GM18861 (cell line): ENCODE data around the gene TET3.
"Not testable (repeated sequence)": the region's sequence is repeated elsewhere in the genome, so short reads cannot be mapped to it uniquely, and the experiment has no call there.

Experiments used
- ATAC-seq: cut with Tn5 transposase; IDR thresholded peaks from one replicate; pipeline ENCODE4 v1.9.1; 2021; ENCODE audit not compliant: unreplicated experiment

Gene TET3

DNA sequence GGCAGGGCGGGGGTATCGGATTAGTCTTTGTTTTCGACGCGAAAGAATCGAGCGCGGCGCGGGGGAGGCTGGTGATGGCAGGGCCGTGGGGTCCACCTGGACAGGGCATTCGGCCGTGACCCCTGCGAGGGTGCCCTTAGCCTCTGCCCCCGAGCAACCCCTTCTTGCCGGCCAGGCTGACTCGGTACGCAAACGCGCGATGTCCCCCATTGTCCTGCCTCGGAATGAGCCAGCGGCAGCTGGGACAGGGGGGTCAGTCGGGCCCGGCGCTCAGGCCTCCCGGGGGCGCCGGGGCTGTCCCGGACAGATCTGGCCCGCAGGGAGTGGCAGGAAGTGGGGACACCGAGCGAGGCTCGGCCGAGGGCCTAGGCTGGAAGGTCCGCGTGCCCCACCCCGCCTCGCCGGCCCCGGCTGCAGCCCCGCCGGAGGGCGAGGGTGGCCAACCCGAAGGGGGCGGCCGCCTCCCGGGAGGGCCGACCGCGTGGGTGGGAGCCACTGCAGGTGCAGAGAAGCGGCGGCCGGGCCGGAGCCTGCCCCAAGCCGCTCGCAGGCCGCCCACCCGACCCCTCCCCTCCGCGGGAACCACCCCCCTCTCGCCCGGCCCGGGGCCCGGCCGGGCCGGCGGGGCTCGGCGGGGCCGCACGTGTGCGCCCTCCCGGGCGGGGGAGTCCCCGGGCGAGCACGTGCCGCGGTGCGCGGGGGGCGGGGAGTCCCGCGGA lies at the start of gene TET3:
TSS of gene TET3 (plus strand) at position 708 of the 719 bp plus-strand sequence. CDS start 1,494 bp downstream, outside the sequence.
- ATAC-seq, result peak; percentile 31

DNA sequence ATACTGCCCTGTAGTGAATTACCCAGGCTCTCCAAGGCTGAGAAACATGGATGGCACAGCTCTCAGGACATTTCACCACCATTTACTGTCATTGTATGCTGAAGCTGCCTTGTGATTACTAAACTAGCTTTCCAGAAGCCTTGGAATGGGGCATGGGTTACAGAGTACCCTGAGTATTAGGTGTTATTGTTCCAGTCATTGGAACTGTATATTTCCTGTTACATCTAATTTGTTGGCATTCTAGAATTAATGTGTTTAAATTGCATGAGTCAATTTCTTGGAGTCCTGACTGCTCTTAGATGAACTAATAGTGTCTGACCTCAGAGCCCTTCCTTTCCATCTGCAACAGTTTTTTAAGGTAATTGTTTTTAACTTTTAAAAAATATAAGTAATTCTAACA lies 49.1 kb upstream of the TET3 start:
- ATAC-seq, result no peak

DNA sequence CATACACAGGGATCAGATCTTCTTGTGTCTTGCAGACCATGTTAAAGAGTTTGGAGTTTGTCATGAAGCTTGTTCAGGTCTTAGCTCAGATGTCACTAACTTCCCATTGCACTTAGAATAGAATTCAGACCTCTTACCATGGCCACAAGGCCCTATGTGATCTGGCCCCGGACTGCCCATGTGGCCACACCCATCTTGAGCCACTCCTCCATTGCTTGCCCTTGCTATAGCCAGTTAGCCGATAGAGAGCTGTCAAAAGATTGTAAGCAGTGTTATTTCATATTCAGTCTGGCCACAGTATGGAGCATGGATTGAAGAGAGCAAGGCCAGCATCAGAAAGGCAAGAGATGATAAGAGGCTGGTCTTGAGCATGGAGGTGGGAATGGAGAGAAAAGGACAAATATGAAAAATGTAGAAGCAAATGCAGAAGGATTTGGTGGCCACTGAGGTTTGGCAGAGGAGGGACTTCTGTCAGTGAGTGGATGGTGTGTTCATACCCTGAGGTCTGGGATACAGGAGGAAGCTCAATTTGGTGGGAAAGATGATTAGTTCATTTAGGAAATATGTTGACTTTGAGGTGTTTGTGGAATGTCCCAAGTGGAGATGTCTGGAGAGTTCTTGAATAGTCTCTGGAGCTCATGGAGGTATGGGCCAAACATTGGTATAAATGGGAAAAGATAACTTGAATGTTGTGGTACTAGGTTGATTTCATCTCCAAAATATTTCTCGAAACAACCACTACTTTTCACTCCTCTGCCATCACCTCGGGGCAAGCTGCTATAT lies 47.4 kb upstream of the TET3 start:
- no peak for ATAC-seq

DNA sequence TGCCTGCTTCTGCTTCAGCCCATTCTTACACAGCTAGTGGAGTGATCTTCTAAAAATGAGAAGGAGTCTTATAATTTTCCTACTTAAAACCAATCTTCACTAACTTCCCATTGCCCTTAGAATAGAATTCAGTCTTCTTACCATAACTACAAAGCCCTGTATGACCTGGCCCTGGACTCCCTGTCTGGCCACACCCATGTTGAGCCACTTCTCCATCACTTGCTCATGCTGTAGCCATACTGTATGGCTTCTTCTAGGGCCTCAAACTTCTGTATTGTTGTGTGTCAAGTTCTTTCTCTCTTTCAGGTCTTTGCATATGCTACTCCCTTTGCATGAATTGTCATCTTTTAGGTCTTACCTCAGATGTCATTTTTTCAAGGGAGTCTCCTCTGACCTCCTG lies 46.8 kb upstream of the TET3 start:
- ATAC-seq, result no peak

DNA sequence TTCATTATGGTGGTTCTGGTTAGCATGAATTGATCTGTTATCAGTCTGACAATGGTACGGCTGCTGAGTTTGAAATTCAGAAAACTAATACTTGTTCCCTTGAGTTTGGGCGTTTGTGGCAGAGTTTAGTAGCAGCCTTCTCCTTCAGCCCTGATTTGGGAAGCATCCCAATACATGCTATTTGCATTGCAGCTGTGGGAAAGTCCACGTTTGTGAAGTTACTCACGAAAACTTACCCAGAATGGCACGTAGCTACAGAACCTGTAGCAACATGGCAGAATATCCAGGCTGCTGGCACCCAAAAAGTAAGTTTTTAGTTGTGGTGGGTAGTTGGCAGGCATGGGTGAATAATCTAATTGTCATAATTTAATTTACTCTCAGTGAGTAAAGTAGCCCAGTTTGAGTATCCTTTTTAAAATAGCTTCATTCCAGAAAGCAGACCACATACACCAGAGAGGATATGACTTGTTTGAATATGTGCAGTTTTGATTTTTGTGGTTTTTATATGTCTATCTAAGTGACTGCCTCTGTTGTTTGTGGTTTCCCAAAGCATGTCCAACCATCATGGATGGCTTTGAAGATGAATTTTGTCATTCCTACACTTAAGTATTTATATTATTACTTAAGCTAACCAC lies 45.9 kb upstream of the TET3 start:
- no peak for ATAC-seq

DNA sequence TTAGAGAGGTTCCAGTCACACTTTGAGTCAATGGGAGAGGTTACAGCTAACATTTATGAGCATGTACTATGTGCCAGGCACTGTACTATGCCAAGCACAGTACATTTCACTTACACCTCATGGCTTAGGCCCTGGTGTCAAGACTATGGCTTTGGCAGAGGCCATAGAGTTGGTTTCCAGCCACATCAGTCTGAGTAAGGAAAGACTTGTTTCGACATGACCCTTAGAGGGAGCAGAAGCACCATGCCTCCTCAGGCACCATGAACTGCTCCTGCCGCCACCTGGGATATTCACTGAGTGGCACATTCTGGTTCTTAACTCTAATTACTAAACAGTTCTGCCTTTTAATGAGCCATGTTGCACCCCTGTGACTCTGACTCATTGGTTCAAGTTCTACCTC lies 45.3 kb upstream of the TET3 start:
- no peak for ATAC-seq

DNA sequence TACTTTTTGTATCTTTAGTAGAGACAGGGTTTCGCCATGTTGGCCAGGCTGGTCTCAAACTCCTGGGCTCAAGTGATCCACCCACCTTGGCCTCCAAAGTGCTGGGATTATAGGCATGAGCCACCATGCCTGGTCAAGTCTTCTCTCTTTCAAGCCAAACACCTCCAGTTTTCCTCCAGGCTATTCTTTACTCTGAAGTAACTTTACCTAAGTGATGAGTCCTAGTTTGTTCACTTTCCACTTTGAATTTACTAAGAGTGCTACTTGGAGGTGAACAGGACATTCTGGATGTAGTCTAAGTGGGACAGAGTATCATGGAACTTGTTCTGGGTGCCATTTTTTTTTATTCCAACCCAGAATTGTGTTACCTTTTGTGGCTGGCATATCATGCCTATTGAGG lies 44.6 kb upstream of the TET3 start:
- ATAC-seq, result not testable (repeated sequence)

DNA sequence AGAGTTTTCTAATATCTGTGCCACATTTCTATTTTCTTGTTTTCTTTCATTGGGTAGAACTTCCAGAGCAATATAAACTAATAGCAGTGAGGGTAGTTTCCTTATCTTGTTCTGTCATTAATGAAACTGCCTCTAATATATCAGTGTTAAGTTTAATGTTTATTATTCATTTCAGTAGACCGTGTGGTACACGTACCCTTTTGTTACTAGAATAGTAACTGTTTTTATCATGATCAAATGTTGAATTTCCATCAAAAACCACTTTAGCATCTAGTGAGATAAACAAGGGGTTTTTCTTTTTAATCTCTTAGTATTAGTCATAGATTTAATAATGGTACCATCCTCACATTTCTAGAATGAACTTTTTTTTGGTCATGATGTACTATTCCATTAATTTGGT lies 42.0 kb upstream of the TET3 start:
- no peak for ATAC-seq

DNA sequence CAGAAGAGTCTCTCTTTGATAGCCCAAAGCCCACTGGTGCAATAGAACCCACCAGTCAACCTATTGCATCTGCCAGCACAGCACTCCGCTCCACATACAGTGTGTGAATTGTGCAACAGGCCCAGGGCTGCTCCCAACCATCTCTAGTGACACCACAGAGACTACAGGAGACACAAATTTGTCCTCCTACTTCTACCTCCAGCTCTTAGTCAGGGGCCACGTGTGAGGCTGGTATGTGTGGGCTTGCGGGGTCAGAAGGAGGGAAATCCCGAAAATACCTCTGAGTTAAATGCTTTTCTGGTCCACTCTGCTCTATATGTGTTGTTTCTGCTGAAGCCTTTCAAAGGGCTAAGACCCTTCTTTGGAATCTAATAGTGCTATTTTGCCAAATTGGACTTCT lies 40.0 kb upstream of the TET3 start:
- ATAC-seq, result no peak

DNA sequence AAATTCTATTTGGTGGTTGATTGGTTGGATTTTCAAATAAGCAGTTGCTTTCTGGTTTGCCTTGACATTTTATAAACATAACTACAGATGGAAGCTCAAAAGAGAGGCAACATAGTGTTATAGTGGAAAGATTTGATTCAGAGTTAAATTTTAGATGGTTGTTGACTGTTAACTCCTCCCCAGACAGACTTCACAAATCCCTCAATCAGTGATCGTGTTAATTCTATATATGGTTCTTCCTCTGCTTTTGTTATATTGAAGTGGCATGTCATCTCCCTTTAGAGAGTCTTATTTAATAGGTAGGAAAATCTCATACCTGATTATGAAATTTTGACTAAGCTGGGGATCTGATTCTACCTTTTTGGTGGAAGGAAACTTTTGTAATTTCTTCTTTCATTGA lies 38.5 kb upstream of the TET3 start:
- no peak for ATAC-seq

DNA sequence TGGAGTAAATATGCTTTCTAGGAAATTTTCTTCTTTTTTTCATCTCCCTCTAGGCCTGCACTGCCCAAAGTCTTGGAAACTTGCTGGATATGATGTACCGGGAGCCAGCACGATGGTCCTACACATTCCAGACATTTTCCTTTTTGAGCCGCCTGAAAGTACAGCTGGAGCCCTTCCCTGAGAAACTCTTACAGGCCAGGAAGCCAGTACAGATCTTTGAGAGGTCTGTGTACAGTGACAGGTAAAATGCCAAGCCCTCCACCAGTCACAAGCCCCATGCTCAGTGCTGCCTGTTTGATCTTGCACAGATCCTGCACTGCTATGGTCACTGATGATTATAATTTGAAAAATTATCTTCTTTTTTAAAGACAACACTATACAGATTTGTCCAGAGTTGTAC lies 38.0 kb upstream of the TET3 start:
- no peak for ATAC-seq

DNA sequence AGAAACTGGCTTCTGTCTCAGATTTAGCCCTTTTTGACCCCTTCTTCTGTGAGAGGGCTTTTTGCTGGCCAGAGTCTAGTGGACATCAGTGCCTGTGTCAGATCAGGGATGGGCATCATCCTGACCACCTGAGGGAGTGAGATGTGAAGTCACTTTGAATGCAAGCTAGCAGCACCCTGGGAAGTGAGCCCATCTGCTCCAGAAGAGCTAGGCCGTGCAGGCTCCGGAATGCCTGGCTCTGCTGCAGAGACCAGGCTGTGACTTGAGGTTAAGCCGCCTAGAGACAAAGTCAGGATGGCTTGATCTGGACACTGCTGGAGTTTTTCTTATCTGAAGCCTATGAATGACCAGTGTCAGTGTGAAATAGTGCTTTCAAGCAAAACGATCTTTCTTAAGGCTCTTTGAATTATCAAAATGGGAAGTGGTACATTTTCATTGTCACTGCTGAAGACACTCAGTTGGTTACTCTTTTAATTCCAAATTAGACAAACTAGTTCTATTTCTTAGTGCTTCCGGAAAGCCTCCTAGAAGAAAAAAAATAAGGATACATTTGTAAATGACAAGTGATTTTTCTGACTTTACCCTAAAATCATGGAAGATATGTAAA lies 37.2 kb upstream of the TET3 start:
- no peak for ATAC-seq

DNA sequence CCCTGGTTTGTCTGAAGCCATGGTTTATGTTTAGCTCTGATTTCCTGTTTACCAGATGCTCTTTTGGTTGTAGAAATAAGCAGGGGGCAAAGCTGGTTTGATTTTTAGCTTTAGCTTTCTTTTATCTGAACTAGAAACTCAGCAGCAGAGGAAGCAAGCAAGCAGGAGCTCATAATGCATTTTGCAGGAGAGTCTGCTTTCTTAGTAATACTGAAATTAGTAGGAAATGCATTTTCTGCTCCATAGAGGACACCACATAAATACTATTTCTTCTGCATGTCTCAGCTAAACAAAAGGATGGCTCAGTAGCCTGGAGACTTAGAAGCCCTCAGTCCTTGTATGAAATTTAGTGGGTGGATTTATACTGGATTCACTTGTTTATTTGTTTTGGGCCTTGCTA lies 34.9 kb upstream of the TET3 start:
- no peak for ATAC-seq

DNA sequence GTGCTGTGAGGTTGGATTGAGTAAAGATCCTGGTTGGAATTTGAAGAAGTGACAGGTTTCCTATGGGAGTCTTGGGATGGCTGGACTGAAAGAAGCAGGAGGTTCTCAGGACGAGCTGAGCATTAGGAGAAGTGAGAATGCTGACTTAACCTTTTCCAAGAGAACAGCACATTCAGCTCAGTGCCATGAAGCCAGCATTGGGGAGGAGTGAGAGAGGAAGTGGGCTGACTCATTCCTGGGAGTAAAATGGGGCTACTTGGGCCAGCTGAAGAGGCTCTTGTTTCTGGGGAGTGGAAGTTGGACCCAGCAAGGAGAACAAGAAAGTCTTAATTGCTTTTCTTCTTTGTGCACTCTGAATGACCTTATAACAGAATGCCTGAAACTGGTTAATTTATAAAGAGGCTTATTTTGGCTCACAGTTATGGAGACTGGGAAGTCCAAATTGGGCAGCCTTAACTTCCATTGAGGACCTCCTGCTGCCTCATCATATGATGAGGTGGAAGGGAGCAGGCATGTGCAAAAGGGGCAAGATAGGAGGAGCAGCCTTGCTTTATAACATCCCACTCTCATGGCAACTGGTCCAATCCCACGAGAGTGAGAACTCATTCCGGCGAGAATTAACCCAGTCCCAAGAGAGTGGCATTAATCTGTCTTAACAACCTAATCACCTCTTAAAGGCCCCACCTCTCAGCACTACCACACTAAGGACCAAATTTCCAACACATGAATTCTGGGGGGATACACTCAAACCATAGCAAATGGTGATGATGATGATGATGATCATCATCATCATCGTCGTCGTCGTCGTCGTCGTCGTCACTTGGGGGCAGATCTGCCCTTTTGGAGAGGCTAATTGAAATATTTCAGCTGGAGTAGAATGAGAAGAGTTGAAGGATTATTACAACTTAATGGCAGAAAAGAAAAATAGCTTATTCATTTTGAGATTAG lies 31.9 kb upstream of the TET3 start:
- ATAC-seq, result no peak

DNA sequence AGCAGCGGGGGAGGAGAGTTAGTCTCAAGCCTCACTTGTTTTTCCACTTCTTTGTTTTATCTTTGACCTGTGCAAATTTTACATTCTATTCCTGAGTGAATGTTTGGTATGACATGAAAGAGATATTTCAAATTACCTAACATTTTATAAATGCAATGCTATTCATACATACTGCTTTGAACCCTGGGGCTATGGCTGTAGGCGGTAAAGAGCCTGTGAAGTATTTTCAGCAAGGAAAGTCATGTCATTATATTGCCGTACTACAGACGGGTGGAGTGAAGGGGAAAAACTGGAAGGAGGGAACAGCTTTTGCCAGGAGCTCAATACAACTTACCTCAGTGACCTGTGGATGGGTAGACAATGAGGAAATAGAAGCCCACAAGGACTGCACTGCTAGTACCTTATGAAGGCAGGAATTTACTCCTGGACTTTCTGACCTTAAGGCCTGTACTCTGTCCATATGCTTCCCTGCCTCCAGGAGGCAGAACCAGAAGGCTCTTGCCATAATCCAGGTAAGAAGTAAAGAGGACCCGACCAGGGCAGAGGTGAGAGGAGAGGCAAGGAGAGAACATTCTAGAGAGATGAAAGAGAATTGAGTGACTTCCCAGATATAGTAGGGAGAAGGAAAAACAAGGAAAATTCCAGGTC lies 28.4 kb upstream of the TET3 start:
- no peak for ATAC-seq

DNA sequence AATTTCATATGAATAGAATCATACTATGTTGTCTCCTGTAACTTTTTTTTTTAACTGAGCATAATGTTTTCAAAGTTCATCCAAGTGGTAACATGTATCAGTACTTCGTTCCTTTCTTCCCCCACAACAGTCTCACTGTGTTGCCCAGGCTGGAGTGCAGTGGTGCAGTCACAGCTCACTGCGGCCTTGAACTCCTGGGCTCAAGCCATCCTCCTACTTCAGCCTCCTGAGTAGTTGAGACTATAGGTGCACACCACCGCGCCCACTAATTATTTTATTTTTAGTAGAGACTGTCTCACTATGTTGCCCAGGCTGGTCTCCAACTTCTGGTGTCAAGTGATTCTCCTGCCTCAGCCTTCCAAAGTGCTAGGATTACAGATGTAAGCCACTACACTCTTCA lies 23.4 kb upstream of the TET3 start:
- ATAC-seq, result no peak

DNA sequence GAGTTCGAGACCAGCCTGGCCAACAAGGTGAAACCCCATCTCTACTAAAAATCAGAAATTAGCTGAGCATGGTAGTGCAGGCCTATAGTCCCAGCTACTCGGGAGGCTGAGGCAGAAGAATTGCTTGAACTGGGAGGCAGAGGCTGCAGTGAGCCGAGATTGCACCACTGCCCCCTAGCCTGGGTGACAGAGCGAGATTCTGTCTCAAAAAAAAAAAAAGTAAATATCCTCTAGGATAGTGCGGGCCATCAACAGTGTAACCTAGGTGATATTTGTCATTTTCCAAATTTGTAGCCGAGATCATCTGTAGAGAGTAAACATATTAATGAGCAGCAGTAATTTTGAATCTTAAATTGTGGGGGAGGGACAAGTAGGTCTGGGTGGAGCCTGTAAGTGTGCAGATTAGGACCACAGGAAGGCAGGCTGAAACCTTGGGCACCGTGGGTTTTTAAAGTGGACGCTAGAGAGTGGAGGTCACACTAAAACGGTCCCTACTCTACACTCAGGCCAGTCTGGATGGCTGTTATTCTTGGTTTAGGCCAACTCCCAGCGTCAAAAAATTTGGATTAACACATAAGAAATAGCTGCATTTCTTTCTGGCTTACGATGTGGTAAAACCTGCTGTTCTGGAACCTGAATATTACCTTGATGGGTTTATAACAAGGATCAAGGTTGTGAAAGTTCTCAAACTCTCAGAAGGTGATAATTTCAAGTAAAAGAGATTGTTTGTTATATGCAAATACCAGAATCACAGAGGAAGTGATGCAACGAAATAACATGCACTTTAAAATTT lies 22.7 kb upstream of the TET3 start:
- ATAC-seq, result no peak

DNA sequence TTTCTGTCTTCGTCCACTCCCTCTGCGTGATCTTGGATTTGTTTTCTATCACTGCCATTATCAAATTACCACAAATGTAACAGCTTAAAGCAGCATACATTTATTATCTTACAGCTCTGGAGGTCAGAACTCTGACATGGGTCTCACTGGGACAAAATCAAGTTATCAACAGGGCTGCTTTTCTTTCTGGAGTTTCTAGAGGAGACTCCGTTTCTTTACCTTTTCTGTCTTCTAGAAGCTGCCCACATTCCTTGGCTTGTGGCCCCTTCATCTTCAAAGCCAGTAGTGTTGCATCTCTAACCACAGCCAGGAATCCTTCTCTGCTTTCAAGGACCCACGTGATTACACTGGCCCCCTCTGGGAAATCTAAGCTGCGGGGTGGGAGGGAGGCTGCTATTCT lies 21.9 kb upstream of the TET3 start:
- no peak for ATAC-seq

DNA sequence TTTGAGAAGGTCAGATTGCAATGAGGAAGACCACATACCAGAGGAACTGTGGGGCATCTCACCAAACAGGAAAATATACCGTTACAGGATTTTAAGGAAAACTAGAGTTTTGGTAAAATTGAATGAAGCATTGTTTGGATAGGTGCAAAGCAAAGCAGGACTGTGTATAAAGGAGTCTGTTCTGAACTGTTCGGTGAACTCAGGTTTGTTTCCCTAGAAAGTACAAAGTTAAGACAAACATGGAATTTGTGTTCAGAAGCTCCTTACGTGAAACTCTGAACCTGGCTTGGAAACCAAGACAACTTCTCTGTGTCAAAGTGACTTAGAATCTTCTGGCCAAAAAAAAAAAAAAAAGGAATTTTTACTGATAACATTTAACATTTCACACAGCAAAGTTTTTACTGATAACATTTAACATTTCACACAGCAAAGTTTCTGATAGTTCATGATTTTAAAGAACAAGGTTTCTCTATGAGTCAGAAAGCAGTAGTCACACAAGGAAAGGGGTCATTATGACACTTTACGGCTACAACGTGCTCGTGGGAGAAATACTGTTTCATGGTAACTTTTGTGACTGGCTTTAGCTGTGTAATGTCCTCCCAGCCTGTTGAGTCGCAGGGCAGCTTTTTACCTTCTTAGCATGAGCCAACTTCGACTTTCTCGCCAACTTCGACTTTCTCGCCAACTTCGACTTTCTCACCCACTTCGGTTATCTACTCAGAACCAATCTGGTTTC lies 21.2 kb upstream of the TET3 start:
- peak; percentile 63 for ATAC-seq
